GM23338 (cell line): ENCODE measurements around the gene YBEY. TPM values are rescaled to one million over a fixed set of nuclear protein-coding genes. Genes with fewer than 3 reads are reported as not detected.

Experiments
- ATAC-seq: fragments of 200-7000 bp; cut with Tn5 transposase; 3 replicates; pipeline ENCODE4 v1.9.1; 2020
- DNase-seq: peaks from one replicate; pipeline ENCODE4 v3.0.0-alpha.2; 2015; ENCODE audit warnings: low spot score
- H2AFZ ChIP-seq: fragments of 200-600 bp; sonication (generic); 2 replicates; pipeline ENCODE4 v1.8.0; 2016; ENCODE audit warnings: antibody characterized with exemption, mild to moderate bottlenecking, moderate library complexity
- H3F3A ChIP-seq: fragments of 200-600 bp; sonication (generic); replicated peaks from 2 replicates; pipeline ENCODE4 v1.8.0; 2017; ENCODE audit warnings: antibody characterized with exemption, mixed run types, low read depth
- H3K27ac ChIP-seq: fragments of 200-600 bp; sonication (generic); 2 replicates; pipeline ENCODE4 v1.6.1; 2016; ENCODE audit warnings: low read depth
- H3K27me3 ChIP-seq: fragments of 200-600 bp; sonication (generic); 2 replicates; pipeline ENCODE4 v1.8.0; 2016; ENCODE audit warnings: mild to moderate bottlenecking, mixed run types, moderate library complexity; ENCODE audit not compliant: insufficient read depth
- H3K36me3 ChIP-seq: fragments of 200-600 bp; sonication (generic); 2 replicates; pipeline ENCODE4 v1.8.0; 2016; ENCODE audit warnings: mild to moderate bottlenecking; ENCODE audit not compliant: insufficient read depth
- H3K4me1 ChIP-seq: fragments of 200-600 bp; sonication (generic); 2 replicates; pipeline ENCODE4 v1.8.0; 2016; ENCODE audit warnings: mild to moderate bottlenecking, moderate library complexity; ENCODE audit not compliant: insufficient read depth
- H3K4me2 ChIP-seq: fragments of 200-600 bp; sonication (generic); 2 replicates; pipeline ENCODE4 v1.7.1; 2017; ENCODE audit warnings: mixed run types
- H3K4me3 ChIP-seq: fragments of 200-600 bp; sonication (generic); 2 replicates; pipeline ENCODE4 v1.6.1; 2016; ENCODE audit warnings: mixed run types
- H3K79me2 ChIP-seq: fragments of 200-600 bp; sonication (generic); replicated peaks from 2 replicates; pipeline ENCODE4 v1.8.0; 2017; ENCODE audit warnings: mild to moderate bottlenecking; ENCODE audit not compliant: insufficient read depth
- H3K9me2 ChIP-seq: fragments of 200-600 bp; sonication (generic); 2 replicates; pipeline ENCODE4 v1.8.0; 2017; ENCODE audit not compliant: insufficient read depth
- H4K20me1 ChIP-seq: fragments of 200-600 bp; sonication (generic); replicated peaks from 2 replicates; pipeline ENCODE4 v1.8.0; 2017; ENCODE audit warnings: mild to moderate bottlenecking; ENCODE audit not compliant: insufficient read depth
- H3K27ac Mint-ChIP-seq: 2 replicates; pipeline ENCODE4 v1.8.0; 2020; ENCODE audit warnings: inconsistent platforms, mild to moderate bottlenecking, moderate library complexity, mixed read lengths
- H3K27me3 Mint-ChIP-seq: 3 replicates; pipeline ENCODE4 v1.8.0; 2022; ENCODE audit warnings: low read depth, mild to moderate bottlenecking, moderate library complexity, mixed read lengths, inconsistent platforms; ENCODE audit not compliant: insufficient read depth, poor library complexity
- H3K36me3 Mint-ChIP-seq: 3 replicates; pipeline ENCODE4 v1.8.0; 2021; ENCODE audit warnings: low read depth, mild to moderate bottlenecking, inconsistent platforms, moderate library complexity, mixed read lengths
- H3K4me1 Mint-ChIP-seq: 3 replicates; pipeline ENCODE4 v1.8.0; 2020; ENCODE audit warnings: mild to moderate bottlenecking, inconsistent platforms, mixed read lengths
- H3K4me3 Mint-ChIP-seq: 3 replicates; pipeline ENCODE4 v1.8.0; 2021; ENCODE audit warnings: moderate library complexity, mild to moderate bottlenecking, inconsistent platforms, mixed read lengths
- H3K9me3 Mint-ChIP-seq: 3 replicates; pipeline ENCODE4 v1.8.0; 2020; ENCODE audit warnings: moderate library complexity, mild to moderate bottlenecking, inconsistent platforms, mixed read lengths
- CREB1 ChIP-seq: fragments of 250-450 bp; sonication (Bioruptor Pico); IDR thresholded peaks from 2 replicates; pipeline ENCODE4 v1.5.0; 2020; ENCODE audit warnings: low read depth, mild to moderate bottlenecking, moderate library complexity
- CTCF ChIP-seq, 2 experiments: fragments of 200-600 bp in 1 of 2; sonication (generic) in 1 of 2; conservative IDR thresholded peaks; 2 replicates each; pipeline versions ENCODE4 v1.5.1 to v1.6.1; 2016 to 2017; ENCODE audit warnings: antibody characterized with exemption in 2 of 2, low read depth in 2 of 2, mild to moderate bottlenecking in 2 of 2, moderate library complexity in 1 of 2
- EZH2 ChIP-seq: fragments of 200-600 bp; sonication (generic); IDR thresholded peaks from one replicate; pipeline ENCODE4 v1.8.0; 2017; ENCODE audit warnings: antibody characterized with exemption, mild to moderate bottlenecking, low read depth; ENCODE audit not compliant: unreplicated experiment
- EZH2phosphoT487 ChIP-seq: fragments of 200-600 bp; sonication (generic); IDR thresholded peaks from one replicate; pipeline ENCODE4 v1.8.1; 2018; ENCODE audit warnings: antibody characterized with exemption; ENCODE audit not compliant: unreplicated experiment
- JUNB ChIP-seq: IDR thresholded peaks from one replicate; pipeline ENCODE4 v1.6.1; 2016; ENCODE audit warnings: antibody characterized with exemption; ENCODE audit not compliant: unreplicated experiment
- NANOG ChIP-seq: IDR thresholded peaks from 2 replicates; pipeline ENCODE4 v1.6.1; 2016; ENCODE audit warnings: antibody characterized with exemption, borderline replicate concordance
- POLR2AphosphoS5 ChIP-seq: IDR thresholded peaks from 2 replicates; pipeline ENCODE4 v1.6.1; 2016; ENCODE audit warnings: antibody characterized with exemption, low read depth
- STAT1 ChIP-seq: IDR thresholded peaks from one replicate; pipeline ENCODE4 v1.6.1; 2016; ENCODE audit warnings: antibody characterized with exemption; ENCODE audit not compliant: unreplicated experiment
- ZNF114 ChIP-seq: fragments of 250-450 bp; sonication (Bioruptor Pico); IDR thresholded peaks from 2 replicates; pipeline ENCODE4 v1.5.0; 2020; ENCODE audit warnings: mild to moderate bottlenecking, moderate library complexity
- ZNF331 ChIP-seq: fragments of 250-450 bp; sonication (Bioruptor Pico); IDR thresholded peaks from 2 replicates; pipeline ENCODE4 v1.5.0; 2020; ENCODE audit warnings: low read depth, mild to moderate bottlenecking, moderate library complexity
- polyA plus RNA-seq: library from polyadenylated mRNA; unstranded; fragments of >200 nt; fragmentation: Nextera tagmentation; extraction: Ambion mirVana; gene quantifications from 2 replicates; pipeline ENCODE4 v1.2.1, GENCODE V29; 2016
- total RNA-seq: library from RNA; depleted of rRNA; stranded (reverse); fragments of >200 nt; shearing (Covaris generic); gene quantifications from 2 replicates; pipeline ENCODE4 v1.2.3, GENCODE V29; 2014
- TF ChIP-seq, protein P1 (sequence below): fragments of 250-450 bp; sonication (Bioruptor Pico); IDR thresholded peaks from 2 replicates; pipeline ENCODE4 v1.5.0; 2020; ENCODE audit warnings: mild to moderate bottlenecking, moderate library complexity
- TF ChIP-seq, protein P2 (sequence below): IDR thresholded peaks from one replicate; pipeline ENCODE4 v1.6.1; 2018; ENCODE audit warnings: antibody characterized with exemption; ENCODE audit not compliant: unreplicated experiment
- TF ChIP-seq, protein P3 (sequence below): IDR thresholded peaks from 2 replicates; pipeline ENCODE4 v1.6.1; 2016; ENCODE audit warnings: antibody characterized with exemption

Gene YBEY
- total and polyA plus RNA-seq, 2 experiments from 2014 or later: 28.1 to 31.8 TPM

DNA sequence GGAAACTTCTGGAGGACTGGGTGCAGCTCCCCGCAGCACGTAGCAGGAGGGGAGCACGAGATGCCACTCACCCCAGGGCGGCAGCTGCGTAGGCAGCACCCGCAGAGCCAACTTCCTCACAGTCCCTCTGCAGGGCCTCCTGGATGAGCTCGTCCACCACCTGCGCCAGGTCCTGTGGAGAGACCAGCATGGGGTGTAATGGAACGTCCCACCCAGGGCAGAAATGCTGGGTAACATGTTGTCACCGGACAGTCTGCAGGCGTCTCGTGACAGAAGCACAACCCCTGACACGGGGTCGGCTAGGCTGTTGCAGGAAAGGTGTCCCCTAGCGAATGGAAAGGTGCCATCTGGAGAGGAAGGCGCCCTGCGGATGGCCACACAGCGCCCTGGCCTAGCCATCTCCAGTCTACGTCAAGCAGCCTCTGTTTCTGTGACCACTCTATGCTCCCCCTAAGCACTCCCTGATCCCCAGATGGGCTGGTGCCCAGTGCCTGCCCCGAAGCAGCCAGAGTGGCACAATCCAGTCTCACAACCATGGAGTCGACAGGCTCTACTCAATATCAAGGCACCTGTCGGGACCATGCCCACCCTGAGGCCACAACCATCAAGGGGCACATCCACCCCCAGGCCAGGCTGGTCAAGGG is 22.0 kb upstream of the YBEY start:
- Mint-ChIP-seq H3K36me3 (peaks cover 77% of the 10 kb centered on the region), H3K27me3 (peaks cover 3% of the 10 kb centered on the region), H3K4me3 (no peak overlapping the region), H3K27ac (no peak overlapping the region), H3K9me3 (no peaks in the 10 kb centered on the region), H3K4me1 (no peaks in the 10 kb centered on the region)
- no peak overlapping the region for H2AFZ ChIP-seq
- no peaks in the 10 kb centered on the region for H3K27me3 ChIP-seq
- ATAC-seq (no peak), DNase-seq (no peak)
- no peak overlapping the region for H3K27ac ChIP-seq
- TF ChIP-seq POLR2AphosphoS5: no peak
- no peak for TF ChIP-seq NANOG
- TF ChIP-seq JUNB: no peak
- no peak for TF ChIP-seq EZH2phosphoT487
- no peak for TF ChIP-seq ZNF331 (CRISPR knock-in tag)
- no peak for TF ChIP-seq CREB1 (CRISPR knock-in tag)
- TF ChIP-seq, protein P1, sequence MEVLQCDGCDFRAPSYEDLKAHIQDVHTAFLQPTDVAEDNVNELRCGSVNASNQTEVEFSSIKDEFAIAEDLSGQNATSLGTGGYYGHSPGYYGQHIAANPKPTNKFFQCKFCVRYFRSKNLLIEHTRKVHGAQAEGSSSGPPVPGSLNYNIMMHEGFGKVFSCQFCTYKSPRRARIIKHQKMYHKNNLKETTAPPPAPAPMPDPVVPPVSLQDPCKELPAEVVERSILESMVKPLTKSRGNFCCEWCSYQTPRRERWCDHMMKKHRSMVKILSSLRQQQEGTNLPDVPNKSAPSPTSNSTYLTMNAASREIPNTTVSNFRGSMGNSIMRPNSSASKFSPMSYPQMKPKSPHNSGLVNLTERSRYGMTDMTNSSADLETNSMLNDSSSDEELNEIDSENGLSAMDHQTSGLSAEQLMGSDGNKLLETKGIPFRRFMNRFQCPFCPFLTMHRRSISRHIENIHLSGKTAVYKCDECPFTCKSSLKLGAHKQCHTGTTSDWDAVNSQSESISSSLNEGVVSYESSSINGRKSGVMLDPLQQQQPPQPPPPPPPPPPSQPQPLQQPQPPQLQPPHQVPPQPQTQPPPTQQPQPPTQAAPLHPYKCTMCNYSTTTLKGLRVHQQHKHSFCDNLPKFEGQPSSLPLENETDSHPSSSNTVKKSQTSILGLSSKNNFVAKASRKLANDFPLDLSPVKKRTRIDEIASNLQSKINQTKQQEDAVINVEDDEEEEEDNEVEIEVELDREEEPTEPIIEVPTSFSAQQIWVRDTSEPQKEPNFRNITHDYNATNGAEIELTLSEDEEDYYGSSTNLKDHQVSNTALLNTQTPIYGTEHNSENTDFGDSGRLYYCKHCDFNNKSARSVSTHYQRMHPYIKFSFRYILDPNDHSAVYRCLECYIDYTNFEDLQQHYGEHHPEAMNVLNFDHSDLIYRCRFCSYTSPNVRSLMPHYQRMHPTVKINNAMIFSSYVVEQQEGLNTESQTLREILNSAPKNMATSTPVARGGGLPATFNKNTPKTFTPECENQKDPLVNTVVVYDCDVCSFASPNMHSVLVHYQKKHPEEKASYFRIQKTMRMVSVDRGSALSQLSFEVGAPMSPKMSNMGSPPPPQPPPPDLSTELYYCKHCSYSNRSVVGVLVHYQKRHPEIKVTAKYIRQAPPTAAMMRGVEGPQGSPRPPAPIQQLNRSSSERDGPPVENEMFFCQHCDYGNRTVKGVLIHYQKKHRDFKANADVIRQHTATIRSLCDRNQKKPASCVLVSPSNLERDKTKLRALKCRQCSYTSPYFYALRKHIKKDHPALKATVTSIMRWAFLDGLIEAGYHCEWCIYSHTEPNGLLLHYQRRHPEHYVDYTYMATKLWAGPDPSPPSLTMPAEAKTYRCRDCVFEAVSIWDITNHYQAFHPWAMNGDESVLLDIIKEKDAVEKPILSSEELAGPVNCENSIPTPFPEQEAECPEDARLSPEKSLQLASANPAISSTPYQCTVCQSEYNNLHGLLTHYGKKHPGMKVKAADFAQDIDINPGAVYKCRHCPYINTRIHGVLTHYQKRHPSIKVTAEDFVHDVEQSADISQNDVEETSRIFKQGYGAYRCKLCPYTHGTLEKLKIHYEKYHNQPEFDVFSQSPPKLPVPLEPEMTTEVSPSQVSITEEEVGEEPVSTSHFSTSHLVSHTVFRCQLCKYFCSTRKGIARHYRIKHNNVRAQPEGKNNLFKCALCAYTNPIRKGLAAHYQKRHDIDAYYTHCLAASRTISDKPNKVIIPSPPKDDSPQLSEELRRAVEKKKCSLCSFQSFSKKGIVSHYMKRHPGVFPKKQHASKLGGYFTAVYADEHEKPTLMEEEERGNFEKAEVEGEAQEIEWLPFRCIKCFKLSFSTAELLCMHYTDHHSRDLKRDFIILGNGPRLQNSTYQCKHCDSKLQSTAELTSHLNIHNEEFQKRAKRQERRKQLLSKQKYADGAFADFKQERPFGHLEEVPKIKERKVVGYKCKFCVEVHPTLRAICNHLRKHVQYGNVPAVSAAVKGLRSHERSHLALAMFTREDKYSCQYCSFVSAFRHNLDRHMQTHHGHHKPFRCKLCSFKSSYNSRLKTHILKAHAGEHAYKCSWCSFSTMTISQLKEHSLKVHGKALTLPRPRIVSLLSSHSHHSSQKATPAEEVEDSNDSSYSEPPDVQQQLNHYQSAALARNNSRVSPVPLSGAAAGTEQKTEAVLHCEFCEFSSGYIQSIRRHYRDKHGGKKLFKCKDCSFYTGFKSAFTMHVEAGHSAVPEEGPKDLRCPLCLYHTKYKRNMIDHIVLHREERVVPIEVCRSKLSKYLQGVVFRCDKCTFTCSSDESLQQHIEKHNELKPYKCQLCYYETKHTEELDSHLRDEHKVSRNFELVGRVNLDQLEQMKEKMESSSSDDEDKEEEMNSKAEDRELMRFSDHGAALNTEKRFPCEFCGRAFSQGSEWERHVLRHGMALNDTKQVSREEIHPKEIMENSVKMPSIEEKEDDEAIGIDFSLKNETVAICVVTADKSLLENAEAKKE (CRISPR knock-in tag): no peak
- no peak for TF ChIP-seq CTCF (conservative IDR thresholded peaks at IDR 0.05; ENCODE audit: low read depth in 2 of 2)
- no peak for TF ChIP-seq EZH2
- TF ChIP-seq STAT1: no peak
- TF ChIP-seq ZNF114 (CRISPR knock-in tag): no peak
- TF ChIP-seq, protein P2, sequence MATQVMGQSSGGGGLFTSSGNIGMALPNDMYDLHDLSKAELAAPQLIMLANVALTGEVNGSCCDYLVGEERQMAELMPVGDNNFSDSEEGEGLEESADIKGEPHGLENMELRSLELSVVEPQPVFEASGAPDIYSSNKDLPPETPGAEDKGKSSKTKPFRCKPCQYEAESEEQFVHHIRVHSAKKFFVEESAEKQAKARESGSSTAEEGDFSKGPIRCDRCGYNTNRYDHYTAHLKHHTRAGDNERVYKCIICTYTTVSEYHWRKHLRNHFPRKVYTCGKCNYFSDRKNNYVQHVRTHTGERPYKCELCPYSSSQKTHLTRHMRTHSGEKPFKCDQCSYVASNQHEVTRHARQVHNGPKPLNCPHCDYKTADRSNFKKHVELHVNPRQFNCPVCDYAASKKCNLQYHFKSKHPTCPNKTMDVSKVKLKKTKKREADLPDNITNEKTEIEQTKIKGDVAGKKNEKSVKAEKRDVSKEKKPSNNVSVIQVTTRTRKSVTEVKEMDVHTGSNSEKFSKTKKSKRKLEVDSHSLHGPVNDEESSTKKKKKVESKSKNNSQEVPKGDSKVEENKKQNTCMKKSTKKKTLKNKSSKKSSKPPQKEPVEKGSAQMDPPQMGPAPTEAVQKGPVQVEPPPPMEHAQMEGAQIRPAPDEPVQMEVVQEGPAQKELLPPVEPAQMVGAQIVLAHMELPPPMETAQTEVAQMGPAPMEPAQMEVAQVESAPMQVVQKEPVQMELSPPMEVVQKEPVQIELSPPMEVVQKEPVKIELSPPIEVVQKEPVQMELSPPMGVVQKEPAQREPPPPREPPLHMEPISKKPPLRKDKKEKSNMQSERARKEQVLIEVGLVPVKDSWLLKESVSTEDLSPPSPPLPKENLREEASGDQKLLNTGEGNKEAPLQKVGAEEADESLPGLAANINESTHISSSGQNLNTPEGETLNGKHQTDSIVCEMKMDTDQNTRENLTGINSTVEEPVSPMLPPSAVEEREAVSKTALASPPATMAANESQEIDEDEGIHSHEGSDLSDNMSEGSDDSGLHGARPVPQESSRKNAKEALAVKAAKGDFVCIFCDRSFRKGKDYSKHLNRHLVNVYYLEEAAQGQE: no peak
- TF ChIP-seq, protein P3, sequence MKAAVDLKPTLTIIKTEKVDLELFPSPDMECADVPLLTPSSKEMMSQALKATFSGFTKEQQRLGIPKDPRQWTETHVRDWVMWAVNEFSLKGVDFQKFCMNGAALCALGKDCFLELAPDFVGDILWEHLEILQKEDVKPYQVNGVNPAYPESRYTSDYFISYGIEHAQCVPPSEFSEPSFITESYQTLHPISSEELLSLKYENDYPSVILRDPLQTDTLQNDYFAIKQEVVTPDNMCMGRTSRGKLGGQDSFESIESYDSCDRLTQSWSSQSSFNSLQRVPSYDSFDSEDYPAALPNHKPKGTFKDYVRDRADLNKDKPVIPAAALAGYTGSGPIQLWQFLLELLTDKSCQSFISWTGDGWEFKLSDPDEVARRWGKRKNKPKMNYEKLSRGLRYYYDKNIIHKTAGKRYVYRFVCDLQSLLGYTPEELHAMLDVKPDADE: no peak
- H4K20me1 ChIP-seq: peaks cover 9% of the 10 kb centered on the region; the same call in 1 of the 2 replicates
- H3F3A ChIP-seq: 0 out of 2 replicates have a peak, but pooled peaks cover 6% of the 10 kb centered on the region
- H3K4me1 ChIP-seq: no peaks in the 10 kb centered on the region
- H3K79me2 ChIP-seq: no peaks in the 10 kb centered on the region
- H3K4me2 ChIP-seq: no peak overlapping the region
- H3K9me2 ChIP-seq: no peaks in the 10 kb centered on the region
- H3K36me3 ChIP-seq: peaks cover 27% of the 10 kb centered on the region
- no peak overlapping the region for H3K4me3 ChIP-seq
